ENCODE measurements around the gene RPTOR.
A peak's percentile ranks its signal among the peaks of the same experiment; 100 is the strongest.

- TF ChIP-seq CTCF (IDR thresholded peaks at IDR 0.05; ENCODE audit: insufficient read depth, low read depth, low read length) (peak; percentile 28), EZH2 (IDR thresholded peaks at IDR 0.05; ENCODE audit: insufficient read depth, low read length) (no peak)
Observed at GRCh38 chr17:80981062-80981902, 436.6 kb downstream of the RPTOR start.
